CD4-positive, alpha-beta T cell (primary cell): ENCODE measurements around the gene NACC2. TPM values are rescaled to one million over a fixed set of nuclear protein-coding genes. Genes with fewer than 3 reads are reported as not detected.

Experiments used
- ATAC-seq: fragments of 200-7000 bp; cut with Tn5 transposase; one replicate; pipeline ENCODE4 v1.10.0; 2022; ENCODE audit warnings: mild to moderate bottlenecking; ENCODE audit not compliant: poor library complexity
- CTCF ChIA-PET: fragments of 350-600 bp; sonication (Branson Sonifier 250); formaldehyde crosslinking; loops from one replicate; lab custom pipeline; 2021; ENCODE audit warnings: antibody characterized with exemption, inconsistent platforms; lab: Charles Lee
- POLR2A ChIA-PET: fragments of 350-600 bp; sonication (Branson Sonifier 250); formaldehyde crosslinking; loops from one replicate; lab custom pipeline; 2021; ENCODE audit warnings: antibody characterized with exemption, inconsistent platforms; lab: Charles Lee
- DNase-seq, 14 experiments: peaks; one replicate each; pipeline ENCODE4 v3.0.0-alpha.2; 2013 to 2020; ENCODE audit warnings: mixed read lengths in 2 of 14
- H3K27ac ChIP-seq, 2 donors: one replicate each; pipeline versions ENCODE4 v1.5.1 to v1.7.0; 2013; ENCODE audit warnings: low read length in 2 of 2, low read depth in 1 of 2, mild to moderate bottlenecking in 1 of 2
- H3K27me3 ChIP-seq, 2 experiments: 1 replicate in 1 of 2; 2 replicates in 1 of 2; pipeline versions ENCODE4 v1.6.1 to v1.7.0; 2013; ENCODE audit warnings: low read length in 2 of 2, control low read depth in 1 of 2, mild to moderate bottlenecking in 1 of 2, moderate library complexity in 1 of 2; ENCODE audit not compliant: insufficient read depth in 2 of 2, control insufficient read depth in 1 of 2
- H3K36me3 ChIP-seq: one replicate; pipeline ENCODE4 v1.6.1; 2013; ENCODE audit warnings: low read length, control low read depth; ENCODE audit not compliant: insufficient read depth
- H3K4me1 ChIP-seq: one replicate; pipeline ENCODE4 v1.6.1; 2013; ENCODE audit warnings: low read length, control low read depth; ENCODE audit not compliant: insufficient read depth
- H3K4me3 ChIP-seq: one replicate; pipeline ENCODE4 v1.5.1; 2013; ENCODE audit warnings: mild to moderate bottlenecking, low read length, moderate library complexity
- H3K9me3 ChIP-seq, 2 experiments: 1 replicate in 1 of 2; 2 replicates in 1 of 2; pipeline versions ENCODE4 v1.6.1 to v1.7.0; 2013; ENCODE audit warnings: low read length in 2 of 2, mild to moderate bottlenecking in 2 of 2, control low read depth in 1 of 2, moderate library complexity in 1 of 2; ENCODE audit not compliant: control insufficient read depth in 1 of 2, insufficient read depth in 1 of 2
- H3K27ac Mint-ChIP-seq: one replicate; pipeline ENCODE4 v1.8.0; 2020; ENCODE audit warnings: mixed read lengths
- H3K27me3 Mint-ChIP-seq: one replicate; pipeline ENCODE4 v1.8.0; 2021; ENCODE audit warnings: mixed read lengths
- H3K36me3 Mint-ChIP-seq: one replicate; pipeline ENCODE4 v1.8.0; 2021; ENCODE audit warnings: low read depth, mixed read lengths
- H3K4me1 Mint-ChIP-seq: one replicate; pipeline ENCODE4 v1.8.0; 2021; ENCODE audit warnings: low read depth, mixed read lengths
- H3K4me3 Mint-ChIP-seq: one replicate; pipeline ENCODE4 v1.8.0; 2020; ENCODE audit warnings: mild to moderate bottlenecking, mixed read lengths
- H3K9me3 Mint-ChIP-seq: one replicate; pipeline ENCODE4 v1.8.0; 2020; ENCODE audit warnings: mixed read lengths
- CTCF ChIP-seq: fragments of 200-600 bp; IDR thresholded peaks from one replicate; pipeline ENCODE4 v1.8.0; 2022; ENCODE audit warnings: antibody characterized with exemption, mild to moderate bottlenecking
- intact Hi-C, 2 experiments: fragments of 100-400 bp; cut with DNase I in 1 of 2; cut with micrococcal nuclease in 1 of 2; formaldehyde crosslinking; loops; one replicate each; pipeline versions ENCODE4 v1.15.1 to v1.9.0; 2023 to 2025; cut with DNase I, micrococcal nuclease
- total RNA-seq, 174 experiments: library from RNA in 2 of 174; stranded (reverse) in 2 of 174; gene quantifications; one replicate each; pipeline ENCODE4 v1.2.3 and lab custom pipeline; 2021 to 2026

NACC2 gene
- total RNA-seq, 2 experiments from 2014 or later: 2.1 to 2.7 TPM

- H3K4me1 Mint-ChIP-seq: peaks cover 19% of the 10 kb centered on the region
- no peak for DNase-seq
- peak overlapping the region; percentile 36 for H3K27ac Mint-ChIP-seq
- CTCF ChIA-PET: no interaction called here
- Histone ChIP-seq H3K27ac (no peak overlapping the region), H3K4me1 (peaks cover 61% of the 10 kb centered on the region), H3K27me3 (peaks cover 0 to 3% of the 10 kb centered on the region in 2 experiments), H3K9me3 (no peaks in the 10 kb centered on the region), H3K4me3 (no peak overlapping the region), H3K36me3 (no peaks in the 10 kb centered on the region)
- ATAC-seq: no peak
- intact Hi-C loops: no loop called here
- no peaks in the 10 kb centered on the region for H3K9me3 Mint-ChIP-seq
- POLR2A ChIA-PET: no interaction called here
- H3K27me3 Mint-ChIP-seq: no peaks in the 10 kb centered on the region
- TF ChIP-seq CTCF: no peak
- H3K4me3 Mint-ChIP-seq: peak overlapping the region; percentile 86
- H3K36me3 Mint-ChIP-seq: no peaks in the 10 kb centered on the region
These were observed 2.3 kb downstream of the NACC2 start for GRCh38 chr9:136092741-136093140.

GRCh38 chr9:136092353-136092650 lies 2.8 kb downstream of the NACC2 start:
- Mint-ChIP-seq H3K36me3 (no peaks in the 10 kb centered on the region), H3K9me3 (no peaks in the 10 kb centered on the region), H3K4me1 (peaks cover 19% of the 10 kb centered on the region), H3K27ac (no peak overlapping the region), H3K4me3 (peak overlapping the region; percentile 38), H3K27me3 (no peaks in the 10 kb centered on the region)
- H3K27ac ChIP-seq: no peak overlapping the region
- ChIA-PET CTCF (no interaction called here), POLR2A (no interaction called here)
- no peaks in the 10 kb centered on the region for H3K36me3 ChIP-seq
- TF ChIP-seq CTCF: no peak
- intact Hi-C loops: no loop called here
- DNase-seq (no peak), ATAC-seq (no peak)
- H3K4me3 ChIP-seq: no peak overlapping the region
- H3K27me3 ChIP-seq: peaks cover 0 to 3% of the 10 kb centered on the region in 2 experiments
- H3K9me3 ChIP-seq: no peaks in the 10 kb centered on the region
- peaks cover 61% of the 10 kb centered on the region for H3K4me1 ChIP-seq

GRCh38 chr9:136091582-136092352 lies 3.3 kb downstream of the NACC2 start:
- H3K27ac Mint-ChIP-seq: no peak overlapping the region
- peaks cover 19% of the 10 kb centered on the region for H3K4me1 Mint-ChIP-seq

More at GRCh38 chr9:136091582-136092352, 3.3 kb downstream of the NACC2 start:
- CTCF ChIA-PET: interaction anchor here (1.6 kb wide), 1 partner anchor 31 kb away, joined by 4 read pairs; no protein-coding TSS in a partner anchor
- Mint-ChIP-seq H3K4me3 (peak overlapping the region; percentile 70), H3K36me3 (no peaks in the 10 kb centered on the region), H3K9me3 (no peaks in the 10 kb centered on the region), H3K27me3 (no peaks in the 10 kb centered on the region)
- H3K36me3 ChIP-seq: no peaks in the 10 kb centered on the region
- peaks cover 62% of the 10 kb centered on the region for H3K4me1 ChIP-seq
- no peak for TF ChIP-seq CTCF
- POLR2A ChIA-PET: no interaction called here
- peaks cover 0 to 3% of the 10 kb centered on the region in 2 experiments for H3K27me3 ChIP-seq
- no peak overlapping the region for H3K27ac ChIP-seq
- intact Hi-C loops: no loop called here
- no peaks in the 10 kb centered on the region for H3K9me3 ChIP-seq
- ATAC-seq: no peak
- no peak overlapping the region for H3K4me3 ChIP-seq
- DNase-seq: no peak
